Fibroblast of lung (primary cell): ENCODE data around the gene MPP7. TPM values are rescaled to one million over a fixed set of nuclear protein-coding genes. Genes with fewer than 3 reads are reported as not detected.

Experiments used
- DNase-seq, 2 donors: peaks; one replicate each; pipeline versions ENCODE4 v3.0.0 to v3.0.0-alpha.2; 2010; ENCODE audit warnings: low read depth in 2 of 2
- H2AFZ ChIP-seq: 2 replicates; pipeline ENCODE4 v1.5.1; 2012; ENCODE audit warnings: low read length, control low read depth, inconsistent platforms
- H3K27ac ChIP-seq: 2 replicates; pipeline ENCODE4 v1.5.1; 2011; ENCODE audit warnings: low read length, control low read depth; ENCODE audit not compliant: insufficient read depth
- H3K27me3 ChIP-seq: 2 replicates; pipeline ENCODE4 v1.5.1; 2011; ENCODE audit warnings: mild to moderate bottlenecking, low read length; ENCODE audit not compliant: control insufficient read depth, insufficient read depth
- H3K36me3 ChIP-seq: 2 replicates; pipeline ENCODE4 v1.5.1; 2011; ENCODE audit warnings: low read length; ENCODE audit not compliant: control insufficient read depth, insufficient read depth
- H3K4me1 ChIP-seq: 2 replicates; pipeline ENCODE4 v1.5.1; 2011; ENCODE audit warnings: low read length; ENCODE audit not compliant: control insufficient read depth, insufficient read depth; ENCODE audit errors: extremely low read depth
- H3K4me2 ChIP-seq: 2 replicates; pipeline ENCODE4 v1.5.1; 2011; ENCODE audit warnings: low read length, control low read depth; ENCODE audit not compliant: insufficient read depth; ENCODE audit errors: extremely low read depth
- H3K4me3 ChIP-seq, 4 experiments: fragments of 200-600 bp in 1 of 4; sonication (generic) in 1 of 4; replicated peaks in 1 of 4; 2 replicates each; pipeline ENCODE4 v1.5.1; 2011 to 2016; ENCODE audit warnings: low read length in 4 of 4, low read depth in 3 of 4, mild to moderate bottlenecking in 3 of 4, control low read depth in 2 of 4, inconsistent platforms in 1 of 4, mixed read lengths in 1 of 4; ENCODE audit not compliant: insufficient read depth in 1 of 4; ENCODE audit errors: control extremely low read depth in 1 of 4
- H3K79me2 ChIP-seq: 2 replicates; pipeline ENCODE4 v1.5.1; 2012; ENCODE audit warnings: mild to moderate bottlenecking, low read length, inconsistent platforms; ENCODE audit not compliant: control insufficient read depth, insufficient read depth
- H3K9ac ChIP-seq: 2 replicates; pipeline ENCODE4 v1.5.1; 2011; ENCODE audit warnings: mild to moderate bottlenecking, low read length, control low read depth; ENCODE audit not compliant: insufficient read depth
- H3K9me3 ChIP-seq: 2 replicates; pipeline ENCODE4 v1.5.1; 2012; ENCODE audit warnings: low read depth, low read length; ENCODE audit not compliant: control insufficient read depth, insufficient read depth
- H4K20me1 ChIP-seq: 2 replicates; pipeline ENCODE4 v1.5.1; 2011; ENCODE audit warnings: low read length; ENCODE audit not compliant: control insufficient read depth, insufficient read depth; ENCODE audit errors: extremely low read depth
- EZH2 ChIP-seq: IDR thresholded peaks from 2 replicates; pipeline ENCODE4 v1.5.1; 2012; ENCODE audit warnings: low read length, control low read depth, mild to moderate bottlenecking; ENCODE audit errors: missing control alignments
- polyA plus RNA-seq, 2 donors: library from polyadenylated mRNA; depleted of rRNA in 1 of 2; stranded (reverse) in 1 of 2; unstranded in 1 of 2; fragments of >200 nt; gene quantifications; 2 replicates each; pipeline ENCODE4 v1.2.1, GENCODE V29; 2011 to 2012; ENCODE audit warnings: missing spikeins in 1 of 2
- total RNA-seq: library from RNA; depleted of rRNA; stranded (reverse); fragments of >200 nt; gene quantifications from 2 replicates; pipeline ENCODE4 v1.2.1, GENCODE V29; 2014
- TF ChIP-seq, protein P1 (sequence below), 2 donors: IDR thresholded peaks in 1 of 2; conservative IDR thresholded peaks in 1 of 2; 1 replicate in 1 of 2; 2 replicates in 1 of 2; pipeline ENCODE4 v1.5.1; 2011 to 2012; ENCODE audit warnings: low read length in 2 of 2, control low read depth in 1 of 2, inconsistent platforms in 1 of 2, low read depth in 1 of 2, mild to moderate bottlenecking in 1 of 2

The MPP7 gene
- total and polyA plus RNA-seq, 2 donors (not counting 1 experiment from before 2014, with no cell fraction given) = 0.26 to 0.99 TPM

DNA sequence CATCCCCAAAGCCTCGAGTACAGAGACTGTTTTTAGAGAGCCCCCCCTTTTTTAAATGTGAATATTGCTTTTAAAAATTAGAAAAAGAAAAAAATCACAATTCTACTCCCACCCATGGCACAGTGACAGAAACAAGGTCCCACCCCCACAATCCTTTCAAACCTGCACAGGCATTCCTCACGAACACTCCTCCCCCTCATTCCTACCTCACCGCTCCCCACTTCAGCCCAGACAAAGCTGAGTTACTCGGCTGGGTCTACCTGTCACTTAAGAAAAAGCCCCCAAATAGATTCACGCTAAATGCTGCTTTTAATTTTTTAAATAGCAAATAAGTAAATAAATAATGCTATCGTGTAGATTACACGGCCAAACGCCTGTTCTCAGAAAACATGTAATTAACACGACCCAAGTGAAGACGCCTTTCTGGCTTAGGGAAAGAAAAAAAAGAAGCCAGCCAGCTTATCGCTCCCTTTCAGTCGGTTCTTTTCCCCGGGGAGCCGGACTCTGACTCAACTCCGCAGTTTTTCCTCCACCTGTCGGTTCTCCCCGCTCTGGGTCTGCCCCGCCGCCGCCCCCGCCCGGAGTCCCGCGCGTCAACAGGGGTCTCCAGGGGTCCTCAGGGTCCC is 739 bp downstream of the MPP7 start:
- peak; percentile 5 to 42 for DNase-seq
- Histone ChIP-seq H3K4me3 (peak overlapping the region in 3 of 4 experiments; percentile 25 to 75 (median 46)), H3K36me3 (no peaks in the 10 kb centered on the region), H2AFZ (no peak overlapping the region), H3K27ac (no peak overlapping the region), H4K20me1 (no peaks in the 10 kb centered on the region), H3K9ac (no peak overlapping the region), H3K4me2 (peak overlapping the region; percentile 13), H3K9me3 (no peaks in the 10 kb centered on the region), H3K27me3 (peaks cover 8% of the 10 kb centered on the region), H3K4me1 (peaks cover 2% of the 10 kb centered on the region), H3K79me2 (no peaks in the 10 kb centered on the region)
- TF ChIP-seq, protein P1, sequence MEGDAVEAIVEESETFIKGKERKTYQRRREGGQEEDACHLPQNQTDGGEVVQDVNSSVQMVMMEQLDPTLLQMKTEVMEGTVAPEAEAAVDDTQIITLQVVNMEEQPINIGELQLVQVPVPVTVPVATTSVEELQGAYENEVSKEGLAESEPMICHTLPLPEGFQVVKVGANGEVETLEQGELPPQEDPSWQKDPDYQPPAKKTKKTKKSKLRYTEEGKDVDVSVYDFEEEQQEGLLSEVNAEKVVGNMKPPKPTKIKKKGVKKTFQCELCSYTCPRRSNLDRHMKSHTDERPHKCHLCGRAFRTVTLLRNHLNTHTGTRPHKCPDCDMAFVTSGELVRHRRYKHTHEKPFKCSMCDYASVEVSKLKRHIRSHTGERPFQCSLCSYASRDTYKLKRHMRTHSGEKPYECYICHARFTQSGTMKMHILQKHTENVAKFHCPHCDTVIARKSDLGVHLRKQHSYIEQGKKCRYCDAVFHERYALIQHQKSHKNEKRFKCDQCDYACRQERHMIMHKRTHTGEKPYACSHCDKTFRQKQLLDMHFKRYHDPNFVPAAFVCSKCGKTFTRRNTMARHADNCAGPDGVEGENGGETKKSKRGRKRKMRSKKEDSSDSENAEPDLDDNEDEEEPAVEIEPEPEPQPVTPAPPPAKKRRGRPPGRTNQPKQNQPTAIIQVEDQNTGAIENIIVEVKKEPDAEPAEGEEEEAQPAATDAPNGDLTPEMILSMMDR (conservative IDR thresholded peaks at IDR 0.05 in 1 of 2, IDR thresholded peaks at IDR 0.05 in 1 of 2; ENCODE audit: low read depth in 1 of 2, low read length in 2 of 2) = no peak
- no peak for TF ChIP-seq EZH2

DNA sequence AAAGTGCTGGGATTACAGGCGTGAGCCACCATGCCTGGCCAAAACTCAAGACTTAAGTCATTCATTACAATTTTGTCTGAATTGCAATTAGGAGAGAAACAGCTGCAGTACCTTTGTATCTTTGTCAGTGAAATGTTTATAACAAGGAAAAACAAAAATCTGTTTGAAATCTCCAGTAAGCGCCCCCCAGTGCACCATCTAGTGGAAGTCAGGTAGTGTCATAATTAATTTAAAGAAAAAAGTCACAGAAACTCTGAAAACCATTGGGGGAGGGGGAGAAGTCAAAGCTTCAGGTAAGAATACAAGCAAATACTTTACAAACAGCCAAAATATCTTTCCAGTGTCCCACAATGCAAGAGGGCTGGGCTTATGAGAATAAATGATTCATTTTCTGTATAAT is 2.8 kb downstream of the MPP7 start:
- Histone ChIP-seq H3K4me2 (no peak overlapping the region), H3K27ac (no peak overlapping the region), H4K20me1 (no peaks in the 10 kb centered on the region), H3K4me1 (peaks cover 2% of the 10 kb centered on the region), H3K27me3 (peaks cover 5% of the 10 kb centered on the region), H3K9ac (no peak overlapping the region), H3K9me3 (no peaks in the 10 kb centered on the region), H3K4me3 (no peak overlapping the region), H3K79me2 (no peaks in the 10 kb centered on the region), H3K36me3 (no peaks in the 10 kb centered on the region), H2AFZ (no peak overlapping the region)
- DNase-seq = no peak
- TF ChIP-seq, protein P1 (conservative IDR thresholded peaks at IDR 0.05 in 1 of 2, IDR thresholded peaks at IDR 0.05 in 1 of 2; ENCODE audit: low read depth in 1 of 2, low read length in 2 of 2) = peak in 1 of 2 donors; percentile 4
- no peak for TF ChIP-seq EZH2

DNA sequence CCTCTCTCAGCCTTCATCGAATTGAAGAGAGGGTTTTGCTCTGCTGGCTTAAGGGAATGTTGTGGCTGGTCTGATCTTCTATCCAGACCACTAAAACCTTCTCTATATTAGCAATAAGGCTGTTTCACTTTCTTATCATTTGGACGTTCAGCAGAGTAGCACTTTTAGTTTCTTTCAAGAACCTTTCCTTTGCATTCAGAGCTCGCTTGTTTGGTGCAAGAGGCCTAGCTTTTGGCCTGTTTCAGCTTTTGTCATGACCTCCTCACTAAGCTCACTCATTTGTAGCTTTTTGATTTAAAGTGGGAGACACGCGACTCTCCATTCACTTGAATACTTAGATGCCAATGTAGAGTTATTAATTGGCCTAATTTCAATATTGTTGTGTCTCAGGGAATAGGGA is 3.9 kb downstream of the MPP7 start:
- Histone ChIP-seq H3K4me1 (peaks cover 2% of the 10 kb centered on the region), H2AFZ (no peak overlapping the region), H4K20me1 (no peaks in the 10 kb centered on the region), H3K36me3 (no peaks in the 10 kb centered on the region), H3K9me3 (no peaks in the 10 kb centered on the region), H3K4me2 (no peak overlapping the region), H3K27me3 (no peaks in the 10 kb centered on the region), H3K4me3 (no peak overlapping the region), H3K27ac (no peak overlapping the region), H3K79me2 (no peaks in the 10 kb centered on the region), H3K9ac (no peak overlapping the region)
- no peak for DNase-seq
- no peak for TF ChIP-seq EZH2
- TF ChIP-seq, protein P1 (conservative IDR thresholded peaks at IDR 0.05 in 1 of 2, IDR thresholded peaks at IDR 0.05 in 1 of 2; ENCODE audit: low read depth in 1 of 2, low read length in 2 of 2) = no peak
